ENCODE results near the gene ATXN7L1.

The ATXN7L1 gene

GRCh38 chr7:105799006-105799405, 77.4 kb downstream of the ATXN7L1 start:
- no peak overlapping the region for H3K9ac ChIP-seq
- H3K4me3 ChIP-seq (ENCODE audit: low read depth, low read length) = no peak overlapping the region
- H3K27ac ChIP-seq = no peak overlapping the region
- no peaks in the 10 kb centered on the region for H3K79me2 ChIP-seq
- H2AFZ ChIP-seq = no peak overlapping the region
- no peaks in the 10 kb centered on the region for H3K9me3 ChIP-seq (ENCODE audit: control insufficient read depth, low read length)
- no peaks in the 10 kb centered on the region for H3K4me1 ChIP-seq
- H3K36me3 ChIP-seq (ENCODE audit: control insufficient read depth, insufficient read depth, low read length) = no peaks in the 10 kb centered on the region
- H3K27me3 ChIP-seq (ENCODE audit: control insufficient read depth, insufficient read depth, low read length) = no peaks in the 10 kb centered on the region
- no peak overlapping the region for H3K4me2 ChIP-seq (ENCODE audit: low read length)
- TF ChIP-seq CTCF (IDR thresholded peaks at IDR 0.05) = no peak

DNA sequence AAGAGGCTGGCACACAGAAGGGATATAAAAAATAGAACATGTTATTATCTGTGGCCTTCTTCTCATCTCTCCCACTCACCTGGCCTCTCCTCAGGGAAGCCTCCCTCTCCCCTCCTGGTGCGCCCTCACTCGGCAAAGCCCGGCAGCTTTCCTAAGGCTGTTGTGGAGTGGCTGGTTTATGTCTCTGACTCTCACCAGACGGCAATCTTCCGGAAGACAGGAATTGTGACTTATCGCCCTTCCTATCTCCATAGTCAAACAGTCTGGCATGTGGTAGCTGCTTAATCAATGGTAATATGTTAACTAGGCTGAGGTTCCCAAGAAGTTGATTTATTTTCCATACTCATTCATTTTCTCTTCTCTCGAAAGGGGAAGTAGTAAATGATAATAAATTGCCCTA, 78.7 kb downstream of the ATXN7L1 start:
- Histone ChIP-seq H3K4me1 (no peaks in the 10 kb centered on the region), H3K79me2 (no peaks in the 10 kb centered on the region), H3K9ac (no peak overlapping the region), H3K4me2 (ENCODE audit: low read length) (no peak overlapping the region), H3K27me3 (ENCODE audit: control insufficient read depth, insufficient read depth, low read length) (no peaks in the 10 kb centered on the region), H3K4me3 (ENCODE audit: low read depth, low read length) (no peak overlapping the region), H3K36me3 (ENCODE audit: control insufficient read depth, insufficient read depth, low read length) (no peaks in the 10 kb centered on the region), H3K27ac (no peak overlapping the region), H3K9me3 (ENCODE audit: control insufficient read depth, low read length) (no peaks in the 10 kb centered on the region), H2AFZ (no peak overlapping the region)
- TF ChIP-seq CTCF (IDR thresholded peaks at IDR 0.05) = no peak

DNA sequence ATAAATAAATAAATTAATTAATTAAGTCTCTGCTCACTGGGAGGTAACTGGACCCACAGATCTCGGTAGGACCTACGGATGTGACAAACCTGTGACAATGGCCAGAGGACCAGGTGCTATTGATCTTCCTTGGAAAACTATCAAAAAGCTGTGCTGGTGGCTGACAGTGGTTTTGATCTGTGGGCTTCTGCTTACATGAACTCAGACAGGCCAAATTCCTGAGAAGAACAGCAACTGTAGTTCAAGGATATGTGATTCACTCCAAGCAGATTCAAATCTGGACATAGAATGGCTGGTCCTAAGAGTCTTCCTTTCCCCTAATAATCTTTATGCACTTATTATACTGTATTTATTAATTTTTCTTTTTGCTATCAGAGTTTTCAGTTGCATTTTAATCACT, 80.0 kb downstream of the ATXN7L1 start:
- TF ChIP-seq CTCF (IDR thresholded peaks at IDR 0.05) = no peak
- no peak overlapping the region for H3K9ac ChIP-seq
- H3K9me3 ChIP-seq (ENCODE audit: control insufficient read depth, low read length) = no peaks in the 10 kb centered on the region
- no peaks in the 10 kb centered on the region for H3K79me2 ChIP-seq
- no peaks in the 10 kb centered on the region for H3K27me3 ChIP-seq (ENCODE audit: control insufficient read depth, insufficient read depth, low read length)
- no peak overlapping the region for H3K4me2 ChIP-seq (ENCODE audit: low read length)
- no peak overlapping the region for H3K4me3 ChIP-seq (ENCODE audit: low read depth, low read length)
- H2AFZ ChIP-seq = no peak overlapping the region
- H3K4me1 ChIP-seq = no peaks in the 10 kb centered on the region
- H3K36me3 ChIP-seq (ENCODE audit: control insufficient read depth, insufficient read depth, low read length) = no peaks in the 10 kb centered on the region
- no peak overlapping the region for H3K27ac ChIP-seq

GRCh38 chr7:105794741-105795729, 81.4 kb downstream of the ATXN7L1 start:
- Histone ChIP-seq H3K4me3 (ENCODE audit: low read depth, low read length) (no peak overlapping the region), H3K27ac (no peak overlapping the region), H3K27me3 (ENCODE audit: control insufficient read depth, insufficient read depth, low read length) (no peaks in the 10 kb centered on the region), H3K36me3 (ENCODE audit: control insufficient read depth, insufficient read depth, low read length) (no peaks in the 10 kb centered on the region), H3K79me2 (no peaks in the 10 kb centered on the region), H3K9me3 (ENCODE audit: control insufficient read depth, low read length) (no peaks in the 10 kb centered on the region), H3K4me1 (no peaks in the 10 kb centered on the region), H2AFZ (no peak overlapping the region), H3K9ac (no peak overlapping the region), H3K4me2 (ENCODE audit: low read length) (no peak overlapping the region)
- no peak for TF ChIP-seq CTCF (IDR thresholded peaks at IDR 0.05)
